MM.1S (cell line): Measurements from ENCODE around the gene CPLX3.

Experiments
- DNase-seq: peaks from one replicate; pipeline ENCODE4 v3.0.0-alpha.2; 2015
- H2AFZ ChIP-seq: fragments of 300-600 bp; sonication (generic); 2 replicates; pipeline ENCODE4 v1.6.0; 2016; ENCODE audit warnings: antibody characterized with exemption, low read length
- H3F3A ChIP-seq: fragments of 300-600 bp; sonication (generic); 2 replicates; pipeline ENCODE4 v1.6.1; 2016; ENCODE audit warnings: mild to moderate bottlenecking, antibody characterized with exemption, low read length, moderate library complexity, mixed read lengths; ENCODE audit not compliant: insufficient read depth
- H3K27ac ChIP-seq: fragments of 300-600 bp; sonication (generic); 2 replicates; pipeline ENCODE4 v1.5.1; 2016; ENCODE audit warnings: mild to moderate bottlenecking, low read length
- H3K27me3 ChIP-seq: fragments of 300-600 bp; sonication (generic); replicated peaks from 2 replicates; pipeline ENCODE4 v1.6.0; 2016; ENCODE audit warnings: low read length; ENCODE audit not compliant: insufficient read depth
- H3K36me3 ChIP-seq: fragments of 300-600 bp; sonication (generic); replicated peaks from 2 replicates; pipeline ENCODE4 v1.6.1; 2016; ENCODE audit warnings: mild to moderate bottlenecking, low read length, mixed read lengths; ENCODE audit not compliant: insufficient read depth
- H3K4me1 ChIP-seq: fragments of 300-600 bp; sonication (generic); 2 replicates; pipeline ENCODE4 v1.6.1; 2016; ENCODE audit warnings: low read length, mixed read lengths
- H3K4me2 ChIP-seq: fragments of 300-600 bp; sonication (generic); 2 replicates; pipeline ENCODE4 v1.6.0; 2016; ENCODE audit warnings: low read depth, low read length
- H3K4me3 ChIP-seq: fragments of 300-600 bp; sonication (generic); 2 replicates; pipeline ENCODE4 v1.5.1; 2016; ENCODE audit warnings: low read length, mixed read lengths
- H3K79me2 ChIP-seq: fragments of 300-600 bp; sonication (generic); 2 replicates; pipeline ENCODE4 v1.6.1; 2016; ENCODE audit warnings: mixed run types, low read length, mixed read lengths
- H3K9ac ChIP-seq: fragments of 300-600 bp; sonication (generic); 2 replicates; pipeline ENCODE4 v1.6.1; 2016; ENCODE audit warnings: low read length, mixed read lengths
- H3K9me2 ChIP-seq: fragments of 300-600 bp; sonication (generic); replicated peaks from 2 replicates; pipeline ENCODE4 v1.6.1; 2016; ENCODE audit warnings: mild to moderate bottlenecking, low read length, mixed read lengths; ENCODE audit not compliant: insufficient read depth
- H3K9me3 ChIP-seq: fragments of 300-600 bp; sonication (generic); replicated peaks from 2 replicates; pipeline ENCODE4 v1.6.1; 2016; ENCODE audit warnings: mild to moderate bottlenecking, low read length, mixed read lengths; ENCODE audit not compliant: insufficient read depth
- H4K20me1 ChIP-seq: fragments of 300-600 bp; sonication (generic); 2 replicates; pipeline ENCODE4 v1.6.1; 2016; ENCODE audit warnings: mild to moderate bottlenecking, low read length, moderate library complexity, mixed read lengths; ENCODE audit not compliant: insufficient read depth
- CTCF ChIP-seq: fragments of 300-600 bp; sonication (generic); IDR thresholded peaks from 2 replicates; pipeline ENCODE4 v1.5.1; 2016; ENCODE audit warnings: antibody characterized with exemption, low read length, mixed read lengths
- EZH2 ChIP-seq: fragments of 300-600 bp; sonication (generic); optimal IDR thresholded peaks from 2 replicates; pipeline ENCODE3; 2017; ENCODE audit warnings: low read depth, mild to moderate bottlenecking, antibody characterized with exemption, low read length, mixed read lengths
- EZH2phosphoT487 ChIP-seq: fragments of 300-600 bp; sonication (generic); IDR thresholded peaks from 2 replicates; pipeline ENCODE4 v1.6.1; 2018; ENCODE audit warnings: antibody characterized with exemption, low read length

CPLX3 gene

DNA sequence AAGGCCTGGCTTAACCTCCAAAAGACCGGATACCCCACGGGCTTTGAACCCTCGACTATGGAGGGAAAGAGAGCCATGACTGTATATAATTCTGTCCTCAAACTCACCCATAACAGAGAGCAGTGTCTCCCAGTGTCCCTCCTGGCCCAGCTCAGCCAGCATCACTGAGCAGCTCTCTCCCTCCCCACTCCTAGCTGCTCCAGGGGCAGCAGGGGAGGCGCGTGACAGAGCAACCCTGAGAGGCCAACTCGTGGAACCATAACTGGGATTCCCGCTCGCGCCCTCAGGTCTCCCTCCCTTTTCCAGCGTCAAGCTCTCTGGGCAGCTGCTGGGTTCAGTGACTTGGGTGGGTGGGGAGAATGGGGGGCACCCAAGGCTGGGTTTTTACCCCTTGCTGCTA lies 561 bp upstream of the CPLX3 start:
- H2AFZ ChIP-seq: no peak overlapping the region
- 0 out of 2 replicates have a peak, but pooled peaks cover 4% of the 10 kb centered on the region for H3K4me1 ChIP-seq
- no peaks in the 10 kb centered on the region for H3K9me3 ChIP-seq
- TF ChIP-seq EZH2 (no peak), CTCF (no peak), EZH2phosphoT487 (no peak)
- H3K9me2 ChIP-seq: no peaks in the 10 kb centered on the region
- no peak overlapping the region for H3K27ac ChIP-seq
- no peak overlapping the region for H3K4me2 ChIP-seq
- no peaks in the 10 kb centered on the region for H3K79me2 ChIP-seq
- no peak overlapping the region for H3K4me3 ChIP-seq
- no peaks in the 10 kb centered on the region for H3F3A ChIP-seq
- H3K27me3 ChIP-seq: peaks cover 66% of the 10 kb centered on the region
- no peaks in the 10 kb centered on the region for H4K20me1 ChIP-seq
- no peaks in the 10 kb centered on the region for H3K36me3 ChIP-seq
- DNase-seq: no peak
- H3K9ac ChIP-seq: no peak overlapping the region

DNA sequence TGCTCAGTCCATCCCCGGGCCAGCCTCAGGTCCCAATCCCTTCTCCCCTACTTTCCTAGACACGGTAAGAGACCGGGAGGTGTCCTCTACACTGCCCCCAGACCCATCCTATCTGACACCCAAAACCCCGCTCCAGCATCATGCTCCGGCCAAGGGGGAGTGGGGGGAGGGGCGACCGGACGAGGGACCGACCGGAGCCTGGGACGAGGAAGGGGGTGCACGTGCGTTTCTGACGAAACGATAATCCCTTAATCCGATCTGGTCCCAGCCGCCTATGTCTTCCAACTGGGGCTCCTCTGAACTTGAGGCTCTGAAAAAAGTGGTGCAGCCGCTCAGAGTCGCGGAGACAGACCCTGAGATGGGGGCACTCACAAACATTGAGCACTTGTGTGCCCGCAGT lies 494 bp downstream of the CPLX3 start:
- no peaks in the 10 kb centered on the region for H3K4me1 ChIP-seq

DNA sequence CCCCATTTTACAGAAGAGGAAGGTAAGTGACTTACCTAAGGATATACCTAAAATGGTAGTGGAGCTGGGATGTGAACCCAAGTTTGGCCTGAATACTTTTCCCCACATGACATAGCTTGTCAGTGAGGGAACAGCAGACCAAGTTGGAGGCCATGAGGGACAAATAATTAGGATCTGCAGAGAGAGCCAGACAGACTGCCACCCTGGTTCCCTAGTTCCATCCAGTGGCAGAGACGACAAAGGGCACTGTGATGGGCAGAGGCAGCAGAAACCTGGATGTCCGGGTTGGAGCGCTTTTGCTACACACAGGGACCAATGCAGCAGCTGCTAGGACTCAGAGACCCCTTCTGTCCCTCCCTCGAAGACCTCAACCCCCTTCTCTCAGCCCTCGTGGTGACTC lies 1.2 kb downstream of the CPLX3 start:
- Histone ChIP-seq H3K9me2 (no peaks in the 10 kb centered on the region), H3K9ac (no peak overlapping the region), H3K36me3 (no peaks in the 10 kb centered on the region), H3K9me3 (no peaks in the 10 kb centered on the region), H4K20me1 (no peaks in the 10 kb centered on the region), H3K79me2 (no peaks in the 10 kb centered on the region), H3K27me3 (peaks cover 75% of the 10 kb centered on the region), H3K4me3 (no peak overlapping the region), H2AFZ (no peak overlapping the region), H3K27ac (no peak overlapping the region), H3F3A (no peaks in the 10 kb centered on the region), H3K4me2 (no peak overlapping the region), H3K4me1 (no peaks in the 10 kb centered on the region)
- no peak for TF ChIP-seq EZH2phosphoT487
- DNase-seq: no peak

More for the DNA sequence above, 494 bp downstream of the CPLX3 start:
- no peak overlapping the region for H3K4me3 ChIP-seq
- H3K27me3 ChIP-seq: peaks cover 75% of the 10 kb centered on the region
- H2AFZ ChIP-seq: no peak overlapping the region
- DNase-seq: no peak
- H3K79me2 ChIP-seq: no peaks in the 10 kb centered on the region
- H3K36me3 ChIP-seq: no peaks in the 10 kb centered on the region
- H4K20me1 ChIP-seq: no peaks in the 10 kb centered on the region
- H3K4me2 ChIP-seq: no peak overlapping the region
- no peak overlapping the region for H3K9ac ChIP-seq
- no peak for TF ChIP-seq CTCF
- no peak for TF ChIP-seq EZH2
- TF ChIP-seq EZH2phosphoT487: no peak
- no peaks in the 10 kb centered on the region for H3K9me2 ChIP-seq
- no peak overlapping the region for H3K27ac ChIP-seq
- H3F3A ChIP-seq: no peaks in the 10 kb centered on the region
- H3K9me3 ChIP-seq: no peaks in the 10 kb centered on the region

DNA sequence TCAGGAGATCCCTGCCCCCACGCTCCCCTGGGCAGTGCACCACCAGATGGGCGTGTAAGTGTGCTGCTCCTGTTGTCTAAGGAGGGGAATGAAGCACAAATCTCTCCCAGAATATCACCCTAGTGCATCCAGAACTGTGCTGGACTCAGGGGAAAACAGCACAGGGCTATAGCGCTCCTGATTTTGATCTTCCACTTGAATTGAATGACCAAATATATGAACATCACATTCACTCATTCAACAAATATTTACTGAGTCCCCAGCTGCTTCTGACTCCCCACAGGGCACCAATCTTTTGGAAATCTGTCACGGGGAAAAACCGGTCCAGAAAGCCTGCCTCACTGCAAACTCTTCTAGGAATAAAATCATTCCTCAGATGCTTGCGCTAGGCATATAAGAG lies 2.4 kb downstream of the CPLX3 start:
- H2AFZ ChIP-seq: no peak overlapping the region
- no peak overlapping the region for H3K27ac ChIP-seq
- no peaks in the 10 kb centered on the region for H3K79me2 ChIP-seq
- no peak for DNase-seq
- H3K4me1 ChIP-seq: no peaks in the 10 kb centered on the region
- peaks cover 64% of the 10 kb centered on the region for H3K27me3 ChIP-seq
- H4K20me1 ChIP-seq: no peaks in the 10 kb centered on the region
- H3K4me2 ChIP-seq: no peak overlapping the region
- H3F3A ChIP-seq: no peaks in the 10 kb centered on the region
- TF ChIP-seq EZH2: no peak
- TF ChIP-seq CTCF: no peak
- no peak for TF ChIP-seq EZH2phosphoT487
- no peak overlapping the region for H3K9ac ChIP-seq
- no peaks in the 10 kb centered on the region for H3K36me3 ChIP-seq
- H3K9me2 ChIP-seq: no peaks in the 10 kb centered on the region
- H3K9me3 ChIP-seq: no peaks in the 10 kb centered on the region
- no peak overlapping the region for H3K4me3 ChIP-seq
